Neural progenitor cell (in vitro differentiated cells): ENCODE measurements around the gene TMEM106A.

Experiments
- CTCF ChIP-seq: fragments of 200-600 bp; sonication (generic); IDR thresholded peaks from 2 replicates; pipeline ENCODE4 v1.5.1; 2017; ENCODE audit warnings: antibody characterized with exemption, mild to moderate bottlenecking
- EZH2 ChIP-seq: fragments of 200-600 bp; sonication (generic); IDR thresholded peaks from 2 replicates; pipeline ENCODE4 v1.6.1; 2017; ENCODE audit warnings: antibody characterized with exemption, mild to moderate bottlenecking, moderate library complexity
- EZH2phosphoT487 ChIP-seq: fragments of 200-600 bp; sonication (generic); IDR thresholded peaks from 2 replicates; pipeline ENCODE4 v1.6.1; 2017; ENCODE audit warnings: antibody characterized with exemption

- TF ChIP-seq CTCF (no peak), EZH2 (no peak), EZH2phosphoT487 (no peak)
These were observed 12.0 kb upstream of the TMEM106A start for GRCh38 chr17:43199633-43200032.
